Nephron (organoid): ENCODE data around the gene SLC9A9.

Experiments
- H3K27ac Mint-ChIP-seq, 3 experiments: 2 replicates each; pipeline ENCODE4 v1.8.0; 2020; ENCODE audit warnings: mixed read lengths in 3 of 3, mild to moderate bottlenecking in 2 of 3, moderate library complexity in 1 of 3
- H3K27me3 Mint-ChIP-seq: 2 replicates; pipeline ENCODE4 v1.8.0; 2021; ENCODE audit warnings: low read depth, mild to moderate bottlenecking, moderate library complexity, mixed read lengths
- H3K36me3 Mint-ChIP-seq: 2 replicates; pipeline ENCODE4 v1.8.0; 2020; ENCODE audit warnings: low read depth, mixed read lengths
- H3K4me1 Mint-ChIP-seq: 2 replicates; pipeline ENCODE4 v1.8.0; 2020; ENCODE audit warnings: mixed read lengths
- H3K4me3 Mint-ChIP-seq, 3 experiments: 2 replicates each; pipeline ENCODE4 v1.8.0; 2020; ENCODE audit warnings: mild to moderate bottlenecking in 3 of 3, mixed read lengths in 3 of 3, moderate library complexity in 2 of 3
- H3K9me3 Mint-ChIP-seq: 2 replicates; pipeline ENCODE4 v1.8.0; 2020; ENCODE audit warnings: mixed read lengths
- CTCF ChIP-seq, 3 experiments: fragments of 200-600 bp; sonication (generic); IDR thresholded peaks; one replicate each; pipeline ENCODE4 v1.5.0; 2021; ENCODE audit warnings: antibody characterized with exemption in 3 of 3; ENCODE audit not compliant: unreplicated experiment in 3 of 3

Gene SLC9A9

GRCh38 chr3:143291836-143292447 is 556.3 kb downstream of the SLC9A9 start:
- peaks cover 12% of the 10 kb centered on the region for H3K4me1 Mint-ChIP-seq

GRCh38 chr3:143288944-143289343 is 559.3 kb downstream of the SLC9A9 start:
- TF ChIP-seq CTCF (IDR thresholded peaks at IDR 0.05; ENCODE audit: unreplicated experiment in 3 of 3): no peak
- peaks cover 3% of the 10 kb centered on the region for H3K4me1 Mint-ChIP-seq
- H3K36me3 Mint-ChIP-seq: no peaks in the 10 kb centered on the region
- no peak overlapping the region for H3K27ac Mint-ChIP-seq
- no peaks in the 10 kb centered on the region for H3K9me3 Mint-ChIP-seq
- H3K4me3 Mint-ChIP-seq: no peak overlapping the region
- H3K27me3 Mint-ChIP-seq: no peaks in the 10 kb centered on the region

More at GRCh38 chr3:143291836-143292447, 556.3 kb downstream of the SLC9A9 start:
- Mint-ChIP-seq H3K36me3 (no peaks in the 10 kb centered on the region), H3K9me3 (no peaks in the 10 kb centered on the region), H3K27ac (no peak overlapping the region), H3K27me3 (no peaks in the 10 kb centered on the region), H3K4me3 (no peak overlapping the region)
- no peak for TF ChIP-seq CTCF (IDR thresholded peaks at IDR 0.05; ENCODE audit: unreplicated experiment in 3 of 3)

- Mint-ChIP-seq H3K9me3 (no peaks in the 10 kb centered on the region), H3K36me3 (no peaks in the 10 kb centered on the region), H3K4me1 (peaks cover 3% of the 10 kb centered on the region), H3K27me3 (no peaks in the 10 kb centered on the region), H3K27ac (no peak overlapping the region), H3K4me3 (no peak overlapping the region)
- no peak for TF ChIP-seq CTCF (IDR thresholded peaks at IDR 0.05; ENCODE audit: unreplicated experiment in 3 of 3)
These were observed 560.9 kb downstream of the SLC9A9 start for GRCh38 chr3:143287403-143287802.

DNA sequence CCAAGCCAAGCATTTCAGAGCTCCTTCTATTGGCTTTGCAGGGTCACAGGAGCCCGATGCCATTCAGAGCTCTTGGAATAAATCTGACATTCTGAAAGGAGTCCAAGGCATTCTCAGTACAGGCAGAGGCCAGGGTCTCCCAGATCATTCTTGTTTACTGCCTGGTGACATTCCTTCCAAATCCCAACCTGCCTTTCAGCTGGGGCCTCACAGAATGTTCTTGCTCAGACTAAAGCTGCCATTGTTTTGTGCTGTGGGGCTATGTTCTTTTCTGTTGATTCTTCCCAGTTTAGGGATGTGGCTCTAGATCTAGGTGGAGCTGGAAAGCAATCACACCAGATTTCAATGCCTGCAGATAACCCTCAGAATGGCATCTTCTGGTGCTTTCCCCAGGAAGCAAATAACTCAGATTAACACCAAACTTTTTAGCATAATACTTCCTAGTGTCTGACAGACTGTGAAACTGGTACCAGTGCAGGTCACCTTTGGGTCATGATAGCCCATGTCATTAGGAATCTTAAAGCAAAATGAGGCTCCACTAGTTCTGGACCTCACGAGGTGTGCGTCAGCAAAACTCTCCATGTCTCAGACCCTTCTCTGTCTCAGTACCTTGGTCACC is 561.8 kb downstream of the SLC9A9 start:
- H3K9me3 Mint-ChIP-seq: no peaks in the 10 kb centered on the region
- H3K4me1 Mint-ChIP-seq: no peaks in the 10 kb centered on the region
- H3K27me3 Mint-ChIP-seq: no peaks in the 10 kb centered on the region
- H3K4me3 Mint-ChIP-seq: no peak overlapping the region
- H3K27ac Mint-ChIP-seq: no peak overlapping the region
- TF ChIP-seq CTCF (IDR thresholded peaks at IDR 0.05; ENCODE audit: unreplicated experiment in 3 of 3): no peak
- no peaks in the 10 kb centered on the region for H3K36me3 Mint-ChIP-seq

DNA sequence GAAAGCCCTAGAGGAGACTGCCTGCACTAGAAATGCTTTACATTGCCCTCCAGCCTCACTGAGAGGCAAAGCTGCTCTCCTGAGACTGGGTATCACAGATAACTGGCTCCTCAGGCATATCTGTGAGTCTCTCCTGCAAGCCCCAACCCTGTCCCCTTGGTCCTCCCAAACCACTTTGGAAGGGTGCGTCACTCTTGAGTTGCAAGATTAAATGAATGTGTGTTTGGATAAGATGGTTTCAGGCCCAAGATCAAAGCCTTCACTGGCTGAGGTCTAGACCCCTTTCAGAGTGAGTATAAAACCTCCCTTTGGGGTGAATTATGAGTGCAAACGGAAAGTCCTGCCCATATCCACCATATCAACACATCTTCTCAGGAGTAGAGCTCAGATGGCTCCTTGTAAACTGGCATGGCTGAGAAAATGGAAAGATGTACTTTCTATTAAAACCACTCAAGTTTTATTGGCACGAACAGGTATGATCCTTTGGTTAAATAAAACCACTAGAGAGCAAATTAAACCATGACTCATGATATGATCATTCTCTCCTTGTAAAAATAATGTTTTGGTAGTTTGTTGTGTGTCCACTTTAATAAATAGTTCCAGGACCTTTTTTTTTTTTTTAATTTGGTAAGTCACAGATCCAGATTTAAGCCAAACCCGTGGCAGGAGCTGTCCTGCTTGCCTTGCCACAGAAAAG is 564.7 kb downstream of the SLC9A9 start:
- Mint-ChIP-seq H3K9me3 (no peaks in the 10 kb centered on the region), H3K4me1 (no peaks in the 10 kb centered on the region), H3K36me3 (no peaks in the 10 kb centered on the region)

More for the DNA sequence above, 564.7 kb downstream of the SLC9A9 start:
- no peaks in the 10 kb centered on the region for H3K27me3 Mint-ChIP-seq
- no peak for TF ChIP-seq CTCF (IDR thresholded peaks at IDR 0.05; ENCODE audit: unreplicated experiment in 3 of 3)
- H3K4me3 Mint-ChIP-seq: no peak overlapping the region
- no peak overlapping the region for H3K27ac Mint-ChIP-seq
